ENCODE measurements around the gene SAXO1.

DNA sequence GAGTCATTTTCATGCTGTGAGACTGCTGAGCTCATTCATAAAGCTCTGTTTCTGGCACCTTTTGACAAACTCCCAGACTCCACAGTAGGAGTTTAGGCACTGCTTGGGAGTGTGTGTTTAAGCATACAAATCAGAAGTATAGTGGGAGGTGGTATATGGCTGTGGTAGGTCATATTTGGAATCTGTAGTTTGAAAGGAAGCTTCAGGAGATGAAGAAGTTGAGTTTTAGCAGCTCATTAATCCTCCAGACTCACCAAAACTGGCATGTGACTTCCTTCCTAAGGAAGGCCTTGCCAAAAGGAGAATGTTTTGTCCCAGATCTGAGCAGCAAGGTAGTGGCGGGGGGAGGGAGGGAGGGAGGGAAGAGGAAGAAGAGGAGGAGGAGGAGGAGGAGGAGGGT, 52.8 kb downstream of the SAXO1 start:
- no peak for TF ChIP-seq POLR2A (IDR thresholded peaks at IDR 0.05)
- TF ChIP-seq, protein P1, sequence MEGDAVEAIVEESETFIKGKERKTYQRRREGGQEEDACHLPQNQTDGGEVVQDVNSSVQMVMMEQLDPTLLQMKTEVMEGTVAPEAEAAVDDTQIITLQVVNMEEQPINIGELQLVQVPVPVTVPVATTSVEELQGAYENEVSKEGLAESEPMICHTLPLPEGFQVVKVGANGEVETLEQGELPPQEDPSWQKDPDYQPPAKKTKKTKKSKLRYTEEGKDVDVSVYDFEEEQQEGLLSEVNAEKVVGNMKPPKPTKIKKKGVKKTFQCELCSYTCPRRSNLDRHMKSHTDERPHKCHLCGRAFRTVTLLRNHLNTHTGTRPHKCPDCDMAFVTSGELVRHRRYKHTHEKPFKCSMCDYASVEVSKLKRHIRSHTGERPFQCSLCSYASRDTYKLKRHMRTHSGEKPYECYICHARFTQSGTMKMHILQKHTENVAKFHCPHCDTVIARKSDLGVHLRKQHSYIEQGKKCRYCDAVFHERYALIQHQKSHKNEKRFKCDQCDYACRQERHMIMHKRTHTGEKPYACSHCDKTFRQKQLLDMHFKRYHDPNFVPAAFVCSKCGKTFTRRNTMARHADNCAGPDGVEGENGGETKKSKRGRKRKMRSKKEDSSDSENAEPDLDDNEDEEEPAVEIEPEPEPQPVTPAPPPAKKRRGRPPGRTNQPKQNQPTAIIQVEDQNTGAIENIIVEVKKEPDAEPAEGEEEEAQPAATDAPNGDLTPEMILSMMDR (IDR thresholded peaks at IDR 0.05 in 8 of 11, conservative IDR thresholded peaks at IDR 0.05 in 3 of 11): no peak
